Activated CD8-positive, alpha-beta memory T cell treated with anti-CD3 and anti-CD28 coated beads, Interleukin-2, amount 50 U/mL, for 1 hour (primary cell): ENCODE results near the gene ZNF138.
"Not testable (repeated sequence)": the region's sequence is repeated elsewhere in the genome, so short reads cannot be mapped to it uniquely, and the experiment has no call there.

Experiments
- DNase-seq: peaks from one replicate; pipeline ENCODE4 v3.0.0-alpha.2; 2020; ENCODE audit errors: extremely low read depth

Gene ZNF138

DNA sequence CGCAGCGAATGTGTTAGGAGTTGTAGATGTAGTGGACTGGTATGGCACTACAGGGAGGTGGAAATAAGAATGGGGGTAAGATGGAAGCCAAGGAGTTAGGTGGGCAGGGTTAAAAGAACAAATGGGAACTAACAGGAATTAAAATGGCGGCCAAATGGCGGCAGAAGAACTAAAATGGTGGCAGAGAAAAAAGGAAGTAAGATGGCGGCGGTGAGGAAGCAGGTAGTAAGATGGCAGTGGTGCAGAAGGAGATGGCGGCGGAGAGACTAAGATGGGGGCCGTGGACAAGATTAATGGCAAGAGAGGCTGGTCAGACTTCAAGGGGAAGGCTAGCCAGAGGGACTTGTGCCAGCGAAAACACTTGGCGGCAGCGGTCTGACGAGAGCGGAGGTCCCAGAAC, 44.5 kb downstream of the ZNF138 start:
- DNase-seq, result no peak

GRCh38 chr7:64839910-64840309, 45.7 kb downstream of the ZNF138 start:
- no peak for DNase-seq

- DNase-seq, result no peak
Observed at GRCh38 chr7:64849250-64849923, 55.2 kb downstream of the ZNF138 start.

DNA sequence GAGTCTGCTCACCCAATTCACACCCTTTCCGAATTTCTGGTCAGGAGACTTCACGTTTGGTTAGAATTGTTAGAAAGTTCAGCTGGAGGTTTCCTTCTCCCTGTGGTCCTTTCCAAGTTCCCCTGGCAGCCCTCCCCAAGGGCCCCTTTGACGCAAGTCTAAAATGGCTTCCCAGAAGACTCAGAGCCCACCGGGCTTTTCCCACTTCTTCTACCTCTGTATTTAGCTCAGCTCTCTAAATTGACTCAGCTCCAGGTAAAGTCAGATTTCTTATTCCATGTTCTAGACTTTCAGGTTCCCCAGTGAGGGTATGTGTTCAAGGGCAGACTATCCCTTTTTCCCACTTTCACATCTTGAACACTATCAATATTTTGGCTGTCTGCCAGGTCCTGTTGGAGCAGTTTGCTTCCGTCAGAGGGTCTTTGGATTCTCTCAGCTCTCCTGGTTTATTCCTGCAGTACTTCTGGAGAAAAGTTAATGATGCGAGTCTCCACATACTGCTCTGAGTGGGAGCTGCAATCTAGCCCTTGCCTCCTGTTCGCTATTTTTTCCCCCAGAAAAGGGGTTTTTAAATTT, 55.8 kb downstream of the ZNF138 start:
- no peak for DNase-seq

DNA sequence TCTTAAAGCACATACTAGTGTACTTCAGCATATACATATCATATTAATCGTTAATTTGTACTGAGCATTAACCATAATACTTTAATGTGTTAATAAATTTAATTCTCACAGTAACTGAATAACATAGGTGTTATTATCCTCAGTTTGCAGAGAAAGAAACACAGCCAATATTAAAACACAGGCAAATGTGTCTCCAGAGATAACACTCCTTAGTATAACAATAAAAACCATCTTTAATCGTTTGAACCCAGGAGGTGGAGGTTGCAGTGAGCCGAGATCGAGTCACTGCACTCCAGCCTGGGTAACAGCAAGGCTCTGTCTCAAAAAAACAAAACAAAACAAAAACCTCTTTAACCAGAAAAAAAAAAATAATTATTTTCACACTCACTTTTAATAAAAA, 59.5 kb downstream of the ZNF138 start:
- no peak for DNase-seq

- DNase-seq, result no peak
Observed at GRCh38 chr7:64854969-64855368, 60.7 kb downstream of the ZNF138 start.

GRCh38 chr7:64863021-64863420, 68.8 kb downstream of the ZNF138 start:
- no peak for DNase-seq

DNA sequence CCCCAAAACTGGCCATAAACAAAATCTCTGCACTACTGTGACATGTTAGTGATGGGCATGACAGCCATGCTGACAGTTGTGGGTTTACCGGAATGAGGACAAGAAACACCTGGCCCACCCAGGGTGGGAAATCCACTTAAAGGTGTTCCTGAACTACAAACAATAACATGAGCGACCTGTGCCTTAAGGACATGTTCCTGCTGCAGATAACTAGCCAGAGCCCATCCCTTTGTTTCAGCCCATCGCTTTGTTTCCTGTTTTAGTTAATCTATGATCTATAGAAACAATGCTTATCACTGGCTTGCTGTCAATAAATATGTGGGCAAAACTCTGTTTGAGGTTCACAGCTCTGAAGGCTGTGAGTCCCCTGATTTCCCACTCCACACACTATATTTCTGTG, 69.3 kb downstream of the ZNF138 start:
- not testable (repeated sequence) for DNase-seq

DNA sequence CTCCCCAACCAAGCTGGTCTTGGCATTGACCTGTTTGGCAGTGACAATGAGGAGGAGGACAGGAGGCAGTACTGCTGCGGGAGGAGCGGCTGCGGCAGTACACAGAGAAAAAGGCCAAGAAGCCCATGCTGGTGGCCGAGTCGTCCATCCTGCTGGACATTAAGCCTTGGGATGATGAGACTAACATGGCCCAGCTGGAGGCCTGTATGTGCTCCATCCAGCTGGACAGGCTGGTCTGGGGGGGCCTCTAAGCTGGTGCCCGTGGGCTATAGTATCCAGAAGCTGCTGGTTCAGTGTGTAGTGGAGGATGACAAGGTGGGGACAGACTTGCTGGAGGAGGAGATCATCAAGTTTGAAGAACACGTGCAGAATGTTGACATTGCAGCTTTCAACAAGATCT, 69.7 kb downstream of the ZNF138 start:
- no peak for DNase-seq

GRCh38 chr7:64867863-64868440, 73.7 kb downstream of the ZNF138 start:
- no peak for DNase-seq

GRCh38 chr7:64868499-64868898, 74.3 kb downstream of the ZNF138 start:
- no peak for DNase-seq

DNA sequence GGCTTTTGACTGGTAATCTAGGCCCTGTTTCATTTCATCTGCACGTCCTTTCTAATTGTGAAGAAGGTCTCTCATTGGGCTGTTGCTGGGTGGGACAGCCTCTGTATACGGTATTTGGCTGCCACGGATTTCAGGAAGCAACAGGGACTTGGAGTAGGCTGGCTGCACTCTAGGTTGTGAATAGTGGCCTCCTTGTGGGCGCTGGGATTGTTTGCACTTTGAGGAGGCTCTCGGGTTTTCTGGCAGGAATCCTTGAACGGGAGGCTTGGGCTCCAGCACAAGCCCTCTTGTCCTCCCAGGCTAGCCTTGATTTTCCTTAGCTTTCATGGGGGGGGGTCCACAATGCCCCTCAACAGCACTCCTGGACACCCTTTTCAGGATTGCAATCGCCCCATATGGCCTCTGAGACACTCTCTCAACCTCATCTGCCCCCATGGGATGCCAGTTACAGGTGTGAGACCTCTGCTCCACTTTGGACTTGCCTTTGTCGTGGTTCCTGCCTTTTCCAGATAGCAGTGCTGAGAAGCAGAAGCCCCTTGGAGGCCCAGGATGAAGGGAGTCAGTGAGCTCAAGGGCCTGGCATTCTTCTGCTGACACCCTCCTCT, 75.0 kb downstream of the ZNF138 start:
- no peak for DNase-seq

- DNase-seq, result no peak
Observed at GRCh38 chr7:64869912-64870562, 75.8 kb downstream of the ZNF138 start.

DNA sequence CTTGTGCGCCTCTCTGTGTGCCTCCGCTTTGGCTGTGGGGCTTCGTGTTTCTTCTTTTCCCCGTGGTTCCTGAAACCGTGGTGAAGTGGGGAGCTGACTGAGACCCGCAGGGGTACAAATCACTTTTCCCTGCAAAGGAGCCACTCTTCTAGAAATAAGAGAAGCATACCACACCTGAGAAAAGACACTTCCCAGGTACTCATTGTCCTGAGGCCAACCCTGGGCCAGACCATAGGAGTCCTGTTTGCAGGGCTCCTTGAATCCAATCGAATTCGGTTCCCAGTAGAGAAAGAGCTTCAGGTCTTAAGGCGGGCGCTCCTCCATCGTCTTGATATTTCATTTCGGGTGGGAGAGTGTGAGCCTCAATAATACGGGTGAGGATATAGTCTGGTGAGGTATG, 76.4 kb downstream of the ZNF138 start:
- no peak for DNase-seq

- DNase-seq, result no peak
Observed at GRCh38 chr7:64871761-64872160, 77.5 kb downstream of the ZNF138 start.

GRCh38 chr7:64872351-64873154, 78.3 kb downstream of the ZNF138 start:
- no peak for DNase-seq

DNA sequence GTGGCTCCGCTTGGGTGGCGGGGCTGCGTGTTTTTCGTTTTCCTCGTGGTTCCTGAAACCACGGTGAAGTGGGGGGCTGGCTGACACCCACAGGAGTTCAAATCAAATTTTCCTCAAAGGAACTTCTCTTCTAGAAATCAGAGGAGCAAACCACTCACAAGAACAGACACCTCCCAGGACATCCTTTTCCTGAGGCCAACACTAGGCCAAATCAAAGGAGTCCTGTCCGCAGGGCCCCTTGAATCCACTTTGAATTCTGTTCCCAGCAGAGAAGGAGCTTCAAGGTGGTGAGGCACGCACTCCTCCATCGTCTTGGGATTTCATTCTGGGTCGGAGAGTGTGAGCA, 78.9 kb downstream of the ZNF138 start:
- no peak for DNase-seq

DNA sequence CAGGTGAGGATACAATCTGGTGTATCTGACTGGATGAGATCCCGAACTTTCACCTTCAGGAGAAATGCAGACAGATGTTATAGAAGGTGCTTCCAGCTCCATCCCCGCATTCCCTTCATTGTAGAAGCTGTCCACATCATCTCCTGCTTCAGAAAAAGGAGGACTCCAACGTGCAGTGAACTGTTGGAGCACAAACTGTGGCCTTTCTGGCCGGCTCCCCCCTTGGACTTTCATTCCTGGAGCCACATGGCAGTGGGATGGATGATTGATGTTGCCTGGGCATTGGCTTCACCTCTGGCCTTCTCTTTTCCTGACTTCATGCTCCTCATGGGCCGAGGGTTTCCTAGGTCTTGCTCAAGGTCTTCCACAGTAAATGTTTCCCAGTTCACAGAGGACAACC, 79.3 kb downstream of the ZNF138 start:
- DNase-seq, result no peak

GRCh38 chr7:64874114-64874513, 79.9 kb downstream of the ZNF138 start:
- no peak for DNase-seq

DNA sequence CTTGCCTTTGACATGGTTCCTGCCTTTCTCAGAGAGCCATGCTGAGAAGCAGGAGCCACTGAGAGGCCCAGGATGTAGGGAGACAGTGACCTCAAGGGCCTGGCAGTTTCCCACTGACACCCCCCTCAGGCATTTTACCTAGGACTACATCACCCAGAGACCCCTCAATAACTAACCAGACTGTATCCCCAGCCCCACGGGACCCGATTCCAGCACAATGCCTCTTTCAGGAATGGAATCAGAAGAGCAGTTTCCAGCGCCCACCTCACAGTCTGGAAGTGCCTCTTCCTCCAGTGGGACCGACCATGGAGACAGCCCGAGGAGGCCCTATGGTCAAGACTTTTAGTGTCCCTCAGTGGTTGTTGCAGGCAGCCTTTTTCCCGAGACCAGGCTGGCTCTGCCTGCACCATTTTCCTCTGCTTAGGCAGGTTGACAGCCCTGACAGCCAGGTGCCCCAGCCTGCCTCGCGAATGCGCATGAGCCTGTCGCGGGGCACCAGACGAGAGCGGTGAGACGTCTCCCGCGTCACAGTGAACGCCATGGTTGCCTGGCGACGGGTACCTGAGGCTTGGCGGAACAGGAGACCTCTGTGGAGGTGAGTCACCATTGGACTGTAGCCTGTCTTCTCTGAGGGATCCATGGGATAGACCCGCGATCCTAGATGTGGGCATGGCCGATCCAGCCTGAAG, 80.5 kb downstream of the ZNF138 start:
- no peak for DNase-seq

GRCh38 chr7:64875258-64875657, 81.0 kb downstream of the ZNF138 start:
- no peak for DNase-seq
